HS-27A (cell line): ENCODE data around the gene NEU1.

Experiments used
- DNase-seq: peaks from one replicate; pipeline ENCODE4 v3.0.0-alpha.2; 2012; ENCODE audit warnings: low read depth, missing footprints

The NEU1 gene

GRCh38 chr6:31896493-31896855 is 33.9 kb upstream of the NEU1 start:
- no peak for DNase-seq

- DNase-seq: no peak
Observed at GRCh38 chr6:31892821-31893220, 30.2 kb upstream of the NEU1 start.

GRCh38 chr6:31889331-31889972 is 26.8 kb upstream of the NEU1 start:
- no peak for DNase-seq

GRCh38 chr6:31888276-31889258 is 25.9 kb upstream of the NEU1 start:
- no peak for DNase-seq

- DNase-seq: no peak
Observed at GRCh38 chr6:31887173-31888007, 24.8 kb upstream of the NEU1 start.

GRCh38 chr6:31886541-31886991 is 23.9 kb upstream of the NEU1 start:
- no peak for DNase-seq

GRCh38 chr6:31884528-31885035 is 22.0 kb upstream of the NEU1 start:
- DNase-seq: no peak

GRCh38 chr6:31883676-31884075 is 21.1 kb upstream of the NEU1 start:
- no peak for DNase-seq

GRCh38 chr6:31882344-31882743 is 19.7 kb upstream of the NEU1 start:
- DNase-seq: no peak

GRCh38 chr6:31881136-31881859 is 18.7 kb upstream of the NEU1 start:
- no peak for DNase-seq

- DNase-seq: no peak
Observed at GRCh38 chr6:31880616-31881015, 18.0 kb upstream of the NEU1 start.

- no peak for DNase-seq
Observed at GRCh38 chr6:31879901-31880300, 17.3 kb upstream of the NEU1 start.

GRCh38 chr6:31879143-31879542 is 16.5 kb upstream of the NEU1 start:
- DNase-seq: no peak

- DNase-seq: no peak
Observed at GRCh38 chr6:31878726-31879125, 16.1 kb upstream of the NEU1 start, which contains the start of gene SLC44A4. SLC44A4 (minus strand) TSS chr6:31878997; CDS start chr6:31878980, 17 bp downstream.

GRCh38 chr6:31878222-31878621 is 15.6 kb upstream of the NEU1 start:
- no peak for DNase-seq

- no peak for DNase-seq
Observed at GRCh38 chr6:31877651-31878161, 15.1 kb upstream of the NEU1 start.

- DNase-seq: no peak
Observed at GRCh38 chr6:31877125-31877650, 14.6 kb upstream of the NEU1 start.

- DNase-seq: no peak
Observed at GRCh38 chr6:31876357-31876756, 13.7 kb upstream of the NEU1 start.

GRCh38 chr6:31875877-31876276 is 13.3 kb upstream of the NEU1 start:
- DNase-seq: no peak

GRCh38 chr6:31874836-31875572 is 12.4 kb upstream of the NEU1 start:
- no peak for DNase-seq
